Activated T-helper 1 cell treated with Interleukin-2 at 50 U/mL for 16 hours (primary cell): ENCODE measurements around the gene C19orf67.

Experiments
- DNase-seq: peaks from one replicate; pipeline ENCODE4 v3.0.0-alpha.2; 2020; ENCODE audit warnings: low read depth

Gene C19orf67

DNA sequence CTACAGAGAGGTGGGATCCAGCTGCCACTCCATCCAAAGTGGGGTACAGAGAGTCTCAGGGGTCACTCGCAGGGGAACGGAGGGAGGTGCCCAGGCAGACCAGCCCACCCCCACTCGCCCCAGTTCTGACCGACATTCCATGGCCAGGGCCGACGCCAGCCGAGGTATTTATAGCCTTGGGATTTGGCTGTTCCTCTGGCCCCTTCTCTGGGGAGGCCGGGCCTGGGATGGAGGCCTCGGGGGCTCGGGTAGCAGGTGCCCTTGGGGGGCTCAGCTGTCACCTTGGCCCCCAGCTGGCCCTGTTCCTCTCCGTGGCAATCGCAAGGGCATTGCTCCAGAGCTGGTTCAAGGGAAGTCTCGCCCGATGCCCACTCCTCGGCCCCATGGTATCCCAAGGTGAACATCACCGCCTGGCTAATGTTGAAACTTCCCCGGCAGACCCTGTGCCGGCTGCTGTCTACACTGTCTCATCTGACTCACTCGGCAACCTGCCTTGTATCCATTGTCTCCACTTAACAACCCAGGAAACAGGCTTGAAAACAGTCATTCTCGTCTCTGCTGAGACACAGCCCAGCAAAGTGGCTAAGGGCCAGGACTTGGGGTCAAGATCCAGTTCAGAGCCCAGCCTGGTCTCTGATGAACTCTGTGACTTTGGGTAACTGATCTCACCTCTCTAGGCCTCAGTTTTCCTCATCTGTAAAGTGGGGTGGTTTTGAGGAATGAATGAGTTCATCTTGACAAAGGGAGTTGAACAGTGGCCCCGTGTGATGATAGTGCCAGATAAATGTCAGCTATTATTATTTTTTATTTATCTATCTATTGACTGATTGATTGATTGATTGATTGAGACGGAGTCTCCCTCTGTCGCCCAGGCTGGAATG is 22.2 kb upstream of the C19orf67 start:
- DNase-seq, result no peak

DNA sequence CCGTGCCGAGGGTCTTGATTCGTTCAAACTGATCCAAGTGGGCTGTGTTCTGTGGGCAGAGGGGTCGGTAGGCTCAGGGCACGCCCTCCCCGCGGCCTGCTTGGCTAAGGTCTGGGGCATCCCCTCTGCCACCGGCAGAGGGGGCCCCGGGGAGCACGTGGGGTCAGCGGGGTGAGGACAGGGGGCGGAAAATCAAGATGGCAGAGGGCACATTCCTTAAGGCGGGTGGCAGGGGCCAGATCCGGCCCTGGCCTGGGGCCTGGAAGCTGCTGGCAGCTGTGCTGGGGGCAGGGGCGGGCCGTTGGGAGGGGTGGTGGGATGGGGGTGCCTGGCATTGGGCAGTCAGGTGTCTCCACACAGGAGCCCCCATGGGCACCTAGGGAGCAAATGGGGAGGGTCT is 21.3 kb upstream of the C19orf67 start:
- no peak for DNase-seq

DNA sequence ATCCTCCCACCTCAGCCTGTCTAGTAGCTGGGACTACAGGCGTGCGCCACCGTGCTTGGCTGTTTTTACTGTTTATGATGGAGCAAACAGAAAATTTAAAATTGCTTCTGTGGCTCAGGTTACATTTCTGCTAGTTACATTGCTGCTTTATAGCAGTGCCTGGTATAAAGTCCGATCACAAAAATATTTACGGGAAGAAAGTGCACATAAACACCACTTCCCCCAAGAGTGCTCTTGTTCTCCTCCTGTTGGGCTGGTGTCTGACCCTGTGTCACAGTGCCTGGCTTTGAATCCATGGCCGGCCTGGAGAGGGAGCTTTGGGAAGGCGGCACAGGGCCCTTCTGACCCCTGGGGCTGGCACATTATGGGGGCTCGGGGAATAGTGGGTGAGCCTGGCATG is 20.1 kb upstream of the C19orf67 start:
- DNase-seq, result no peak

DNA sequence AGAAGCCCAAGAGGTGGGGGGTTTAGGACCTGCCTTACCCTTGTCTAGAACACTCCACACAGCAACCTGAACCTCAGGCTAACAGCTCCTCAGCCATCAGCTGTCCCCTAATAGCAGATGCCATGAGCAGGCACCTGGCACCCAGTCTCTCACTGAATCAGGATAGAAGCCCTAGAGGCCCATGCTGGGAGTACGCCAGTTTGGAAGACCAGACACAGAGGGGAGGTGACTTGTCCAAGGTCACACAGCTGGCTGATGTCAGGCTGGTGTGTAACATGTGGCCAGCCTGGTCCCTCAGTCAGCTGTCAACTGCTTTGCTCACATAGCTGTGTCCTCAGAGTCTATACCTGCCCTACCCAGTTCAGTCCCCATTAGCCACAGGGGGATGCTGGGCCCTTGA is 17.7 kb upstream of the C19orf67 start:
- DNase-seq, result no peak

DNA sequence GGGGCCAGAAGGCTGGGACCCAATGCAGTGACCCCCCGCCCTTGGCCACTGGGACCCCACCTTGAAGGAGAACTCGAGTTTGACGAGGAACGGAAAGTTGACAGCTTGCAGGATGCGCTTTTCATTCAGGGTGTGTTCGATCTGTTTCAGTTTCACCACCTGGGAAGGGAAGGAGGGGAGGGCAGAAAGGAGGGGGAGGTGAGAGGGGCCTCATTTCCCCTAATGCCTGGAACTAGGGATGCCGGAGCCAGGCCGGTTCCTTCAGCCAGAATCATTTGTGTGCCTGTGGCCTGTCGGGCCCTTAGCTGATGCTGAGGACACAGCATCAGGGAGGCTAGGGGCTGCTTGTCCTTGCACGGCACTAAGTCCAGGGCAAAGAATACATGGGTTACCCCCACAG is 17.2 kb upstream of the C19orf67 start:
- DNase-seq, result no peak

DNA sequence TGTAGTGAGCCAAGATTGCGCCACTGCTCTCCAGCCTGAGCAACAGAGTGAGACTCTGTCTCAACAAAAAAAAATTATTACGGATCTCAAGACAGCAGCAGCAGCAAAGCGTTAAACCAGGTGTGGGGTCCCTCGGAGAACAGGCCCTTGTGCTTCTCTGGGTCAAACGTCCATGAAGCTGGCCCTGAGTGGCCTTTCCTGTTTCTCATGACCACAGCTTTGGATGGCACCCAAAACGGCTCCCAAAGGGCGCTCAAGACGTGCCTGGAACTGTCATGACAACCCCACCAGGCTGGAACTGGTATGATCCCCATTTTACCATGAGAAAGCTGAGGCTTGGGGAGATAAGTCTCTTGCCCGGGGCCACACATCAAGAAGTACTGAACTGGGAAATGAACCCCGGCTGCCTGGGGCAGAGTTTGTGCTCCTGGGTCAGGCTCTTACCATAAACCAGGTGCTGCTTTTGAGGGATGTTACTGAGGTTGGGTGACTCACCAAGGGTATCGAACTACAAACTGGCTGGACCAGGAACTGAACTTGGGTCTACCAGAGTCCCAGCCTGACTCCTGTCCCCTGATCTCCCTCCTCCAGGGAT is 16.6 kb upstream of the C19orf67 start:
- DNase-seq, result no peak

DNA sequence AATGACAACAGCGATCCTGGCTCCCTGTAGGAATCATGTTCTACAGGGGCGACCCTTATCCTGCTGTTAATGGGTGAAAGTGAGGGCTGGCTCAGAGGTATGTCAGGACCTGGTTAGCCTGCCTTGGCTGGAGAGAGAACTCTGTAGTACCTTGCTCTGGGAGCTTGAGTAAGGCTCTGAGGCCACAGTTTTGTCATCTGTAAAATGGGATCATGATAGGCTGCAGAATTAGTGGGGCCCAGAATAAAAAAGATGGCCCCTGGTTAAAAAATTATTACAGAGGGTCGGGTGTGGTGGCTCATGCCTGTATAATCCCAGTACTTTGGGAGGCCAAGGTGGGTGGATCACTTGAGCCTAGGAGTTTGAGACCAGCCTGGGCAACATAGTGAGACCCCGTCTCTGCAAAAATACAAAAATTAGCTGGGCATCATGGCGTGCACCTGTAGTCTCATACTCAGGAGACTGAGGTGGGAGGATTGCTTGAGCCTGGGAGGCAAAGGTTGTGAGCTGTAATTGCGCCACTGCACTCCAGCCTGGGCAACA is 15.5 kb upstream of the C19orf67 start:
- no peak for DNase-seq

DNA sequence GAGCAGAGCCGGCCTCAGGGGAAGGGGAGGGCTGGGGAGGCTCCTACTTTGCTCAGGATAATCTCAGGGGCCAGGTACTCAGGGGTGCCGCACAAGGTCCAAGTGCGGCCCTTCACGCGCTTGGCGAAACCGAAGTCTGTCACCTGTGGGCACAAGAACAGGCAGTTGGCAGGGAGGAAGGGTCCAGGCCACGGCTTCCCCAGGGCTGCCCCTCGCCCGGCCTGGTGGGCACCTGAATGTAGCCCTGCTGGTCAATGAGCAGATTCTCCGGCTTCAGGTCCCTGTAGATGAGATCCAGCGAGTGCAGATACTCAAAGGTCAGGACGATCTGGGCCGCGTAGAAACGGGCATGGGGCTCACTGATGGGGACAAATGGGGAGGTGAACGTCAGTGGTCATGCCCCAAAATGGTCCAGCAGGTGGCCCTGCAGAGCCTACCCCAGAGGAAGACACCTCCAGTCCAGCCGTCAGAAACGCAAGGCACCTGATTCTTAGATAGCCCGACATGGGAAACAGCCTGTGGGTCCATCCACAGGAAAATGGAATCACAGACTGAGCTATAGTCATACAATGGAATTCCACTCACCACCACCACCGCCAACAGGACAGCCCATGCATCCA is 12.1 kb upstream of the C19orf67 start:
- DNase-seq, result no peak

DNA sequence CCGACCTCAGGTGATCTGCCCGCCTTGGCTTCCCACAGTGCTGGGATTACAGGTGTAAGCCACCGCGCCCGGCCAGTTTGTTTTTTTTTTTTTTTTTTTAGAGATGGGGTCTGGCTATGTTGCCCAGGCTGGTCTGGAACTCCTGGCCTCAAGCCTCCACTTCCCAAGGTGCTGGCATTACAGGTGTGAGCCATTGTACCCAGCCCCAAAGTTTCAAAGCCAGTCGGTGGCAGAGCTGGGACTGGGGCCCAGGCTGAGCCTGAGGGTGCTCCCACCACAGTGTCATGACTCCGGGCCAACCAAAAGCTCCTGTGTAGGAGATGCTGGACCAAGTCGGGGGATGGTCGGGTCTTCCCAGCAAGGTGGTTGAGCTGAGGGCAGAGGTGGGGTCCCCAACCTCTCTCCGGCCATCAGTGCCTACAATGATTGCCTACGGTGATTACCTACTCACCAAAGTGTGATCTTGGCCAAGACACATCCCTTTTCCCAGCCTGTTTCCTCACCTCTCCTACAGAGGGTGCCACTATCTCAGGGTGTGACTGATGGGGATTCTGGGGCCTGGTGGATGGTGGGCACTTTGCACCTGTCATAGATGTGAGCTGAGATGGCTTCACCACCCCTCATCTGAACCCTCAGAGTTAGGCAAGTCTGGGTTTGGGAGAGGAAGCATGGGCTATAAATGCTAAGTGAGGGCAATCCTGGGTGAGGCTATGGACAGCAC is 10.8 kb upstream of the C19orf67 start:
- no peak for DNase-seq

DNA sequence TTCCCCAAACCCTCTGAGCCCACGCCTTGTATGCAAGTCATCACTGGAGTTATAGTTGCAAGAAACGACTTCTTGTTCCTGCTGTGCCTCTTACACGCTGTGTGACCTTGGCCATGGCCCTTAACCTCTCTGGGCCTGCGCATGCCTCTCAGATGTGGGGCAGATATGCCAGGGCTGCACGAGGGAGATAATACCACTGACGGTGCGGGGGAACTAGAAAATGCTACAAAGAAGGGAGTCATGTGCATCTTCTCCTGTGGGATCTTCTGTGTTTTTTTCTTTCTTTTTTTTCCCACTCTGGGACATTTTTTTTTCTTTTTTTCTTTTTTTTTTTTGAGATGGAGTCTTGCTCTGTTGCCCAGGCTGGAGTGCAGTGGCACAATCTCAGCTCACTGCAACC is 9.3 kb upstream of the C19orf67 start:
- DNase-seq, result no peak

DNA sequence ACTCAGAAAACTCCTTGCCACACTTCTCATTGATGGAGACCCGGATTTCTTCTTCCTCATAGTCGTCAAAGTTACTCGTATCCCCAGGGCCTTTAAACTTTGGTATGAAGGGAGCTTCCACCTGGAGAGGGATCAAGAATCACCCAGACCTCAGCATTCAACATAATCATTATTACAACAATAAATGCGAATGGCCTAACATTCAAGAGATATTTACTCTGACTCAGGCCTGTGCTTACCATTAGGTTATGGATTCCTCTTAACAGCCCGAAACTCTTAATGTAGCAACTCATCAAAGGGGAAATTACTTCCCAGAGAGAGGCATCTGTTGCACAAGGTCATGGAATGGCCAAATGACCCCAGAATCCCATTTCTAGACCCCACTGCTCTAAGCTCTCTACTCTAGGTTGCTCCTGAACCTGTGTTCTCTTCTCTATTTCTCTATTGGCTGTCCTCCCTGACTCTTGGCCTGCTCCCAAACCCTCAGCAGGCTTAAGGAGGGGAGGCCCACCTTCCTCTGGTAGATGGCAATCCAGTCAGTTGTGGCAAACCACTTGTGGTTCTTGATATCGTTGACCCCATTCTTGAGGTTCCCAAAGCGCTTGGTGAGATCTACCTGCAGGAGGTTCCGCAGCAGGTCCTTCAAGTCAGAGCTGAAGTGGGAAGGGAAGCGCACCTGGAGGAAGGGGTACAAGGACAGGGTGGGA is 7.7 kb upstream of the C19orf67 start:
- no peak for DNase-seq

DNA sequence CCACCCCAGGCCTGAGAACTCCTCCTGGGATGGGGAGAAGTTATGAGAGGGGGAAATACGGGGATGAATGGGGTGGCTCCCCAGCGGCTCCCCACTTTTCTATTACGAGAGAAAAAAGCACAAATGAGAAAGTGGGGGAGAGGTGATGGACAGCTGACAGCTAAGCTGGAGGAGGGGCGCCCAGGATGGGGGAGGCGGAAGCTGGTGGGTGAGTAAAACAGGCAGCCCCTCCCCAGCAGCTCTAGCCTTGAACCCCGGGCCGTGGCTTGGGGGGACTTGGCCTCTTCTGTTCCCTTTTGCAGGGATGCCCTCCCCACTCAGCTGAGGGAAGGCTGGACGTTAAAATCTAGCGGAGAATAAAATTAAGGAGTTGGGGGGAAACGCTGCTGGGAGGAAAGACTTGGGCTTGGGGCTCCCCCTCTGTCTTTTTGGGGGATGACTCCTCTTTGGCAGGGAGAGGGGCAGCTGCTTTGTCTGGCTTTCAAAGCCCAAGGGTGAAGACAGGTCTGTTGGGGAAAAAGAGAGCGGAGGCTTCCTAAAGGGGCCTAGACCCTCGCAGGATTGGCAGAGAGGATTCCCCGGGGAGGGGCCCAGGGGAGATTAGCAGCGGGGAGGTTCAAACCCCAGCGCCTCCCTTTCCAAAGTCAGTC is 6.4 kb upstream of the C19orf67 start:
- DNase-seq, result no peak

DNA sequence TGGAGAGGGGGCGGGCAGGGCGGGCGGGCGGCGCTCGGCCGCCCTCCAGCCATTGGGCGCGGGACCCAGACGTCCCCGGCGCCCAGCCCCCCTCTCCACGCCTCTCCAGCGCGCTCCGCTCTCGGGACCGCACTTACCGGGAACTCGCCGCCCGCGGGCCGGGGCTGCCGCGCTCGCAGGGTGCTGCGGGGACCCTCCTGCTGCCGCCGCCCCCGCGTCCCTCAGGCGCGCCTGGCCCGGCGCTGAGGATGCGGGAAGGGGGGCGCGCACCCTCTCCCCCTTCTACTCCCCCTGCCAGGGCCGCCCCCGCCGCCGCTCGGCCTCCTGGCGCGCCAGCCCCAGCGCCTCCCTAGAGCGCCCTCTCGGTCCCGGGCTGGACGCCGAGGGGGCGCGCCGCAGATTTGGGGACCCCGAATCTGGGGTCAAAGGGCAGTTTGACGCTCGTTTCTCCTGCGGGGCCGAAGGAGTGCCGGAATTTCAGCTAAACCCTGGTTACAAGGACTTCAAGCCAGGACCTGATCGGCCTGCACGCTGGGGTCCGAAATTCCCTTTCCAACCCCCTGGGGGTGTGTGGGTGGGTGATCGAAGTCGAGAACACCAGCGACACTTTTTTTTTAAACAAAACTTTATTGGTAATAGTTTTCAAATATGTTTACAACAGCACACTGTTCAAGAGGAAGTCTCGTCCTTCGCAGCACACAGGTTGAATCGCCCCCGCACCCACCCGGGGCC is 5.7 kb upstream of the C19orf67 start:
- DNase-seq, result no peak

DNA sequence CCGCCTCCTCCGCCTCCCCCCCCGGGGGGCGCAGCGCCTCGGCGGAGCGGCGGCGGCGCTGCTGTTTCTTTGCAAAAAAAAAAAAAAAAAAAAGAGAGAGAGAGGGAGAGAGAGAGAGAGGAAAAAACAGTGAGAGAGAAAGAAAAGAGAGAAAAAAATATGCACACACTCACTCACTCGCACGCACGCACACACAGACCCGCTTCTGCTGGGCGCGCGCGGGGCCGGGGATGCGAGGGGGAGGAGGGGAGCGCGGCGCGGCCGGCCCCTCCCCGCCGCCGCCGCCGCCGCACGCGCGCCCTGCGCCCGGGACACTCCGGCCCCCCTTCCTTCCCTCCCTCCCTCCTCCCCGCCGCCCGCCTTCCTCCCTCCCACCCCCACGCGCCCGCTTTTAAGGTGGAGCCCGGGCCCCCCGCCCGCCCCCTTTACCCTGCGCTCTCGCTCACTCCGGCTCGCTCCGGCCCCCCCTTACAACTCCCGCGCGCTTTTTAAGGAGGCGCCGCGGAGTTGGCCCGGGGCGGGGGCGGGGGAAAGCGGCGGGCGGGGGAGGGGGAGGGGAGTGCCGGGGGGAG is 5.0 kb upstream of the C19orf67 start, which contains the start of gene SAMD1:
Gene SAMD1 (minus strand): TSS at position 243 of the 572 bp plus-strand sequence.
- DNase-seq, result peak; percentile 80

DNA sequence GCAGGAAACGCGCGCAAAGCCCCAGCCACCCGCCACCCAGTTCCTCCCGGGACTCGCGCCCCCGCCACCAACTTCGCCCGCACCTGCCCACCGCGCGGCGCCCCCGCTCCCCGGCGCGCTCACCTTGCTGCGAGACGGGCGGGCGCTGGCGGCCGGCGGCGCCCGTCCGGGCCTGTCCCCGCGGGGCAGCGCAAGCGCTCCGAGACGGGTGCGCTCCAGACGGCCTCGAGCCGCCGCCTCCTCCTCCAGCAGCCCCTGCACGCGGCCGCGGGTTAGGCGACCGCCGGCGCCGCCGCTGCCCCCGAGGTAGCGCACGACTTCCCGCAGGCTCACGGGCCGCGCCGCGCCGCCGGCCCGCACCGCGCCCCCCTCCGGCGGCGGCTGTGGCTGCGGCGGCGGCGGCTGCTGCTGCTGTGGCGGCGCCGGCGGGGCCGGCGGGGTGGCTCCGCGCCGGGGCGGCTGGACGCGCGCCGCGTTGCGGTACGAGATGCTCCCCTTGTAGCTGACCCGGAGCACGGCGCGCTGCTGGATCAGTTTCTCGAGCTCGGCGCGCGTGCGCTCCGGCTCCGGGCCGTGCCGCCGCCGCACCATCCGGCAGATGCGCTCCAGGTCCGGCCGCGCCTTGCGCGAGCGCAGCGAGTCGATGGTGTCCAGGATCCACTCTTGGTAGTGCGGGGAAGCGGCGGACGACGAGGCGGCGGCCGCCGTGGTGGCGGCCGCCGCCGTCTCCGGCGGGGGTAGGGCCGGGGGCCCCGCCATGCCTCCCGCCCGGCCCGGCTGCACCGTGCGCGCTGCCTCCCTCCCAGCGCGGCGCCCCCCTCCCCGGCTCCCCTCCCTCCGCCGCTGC is 4.3 kb upstream of the C19orf67 start:
- DNase-seq, result no peak

DNA sequence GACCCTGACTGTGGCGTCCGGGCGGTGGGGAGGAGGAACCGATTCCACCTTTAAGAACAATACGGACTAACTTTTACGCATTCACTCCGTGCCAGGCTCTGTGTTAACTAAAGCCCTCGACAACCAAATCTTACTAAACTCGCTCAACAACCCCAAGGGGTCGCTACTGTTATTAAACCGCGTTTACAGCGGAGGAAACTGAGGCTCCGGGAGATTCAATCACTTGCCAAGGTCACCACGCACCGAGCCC is 3.8 kb upstream of the C19orf67 start:
- no peak for DNase-seq

DNA sequence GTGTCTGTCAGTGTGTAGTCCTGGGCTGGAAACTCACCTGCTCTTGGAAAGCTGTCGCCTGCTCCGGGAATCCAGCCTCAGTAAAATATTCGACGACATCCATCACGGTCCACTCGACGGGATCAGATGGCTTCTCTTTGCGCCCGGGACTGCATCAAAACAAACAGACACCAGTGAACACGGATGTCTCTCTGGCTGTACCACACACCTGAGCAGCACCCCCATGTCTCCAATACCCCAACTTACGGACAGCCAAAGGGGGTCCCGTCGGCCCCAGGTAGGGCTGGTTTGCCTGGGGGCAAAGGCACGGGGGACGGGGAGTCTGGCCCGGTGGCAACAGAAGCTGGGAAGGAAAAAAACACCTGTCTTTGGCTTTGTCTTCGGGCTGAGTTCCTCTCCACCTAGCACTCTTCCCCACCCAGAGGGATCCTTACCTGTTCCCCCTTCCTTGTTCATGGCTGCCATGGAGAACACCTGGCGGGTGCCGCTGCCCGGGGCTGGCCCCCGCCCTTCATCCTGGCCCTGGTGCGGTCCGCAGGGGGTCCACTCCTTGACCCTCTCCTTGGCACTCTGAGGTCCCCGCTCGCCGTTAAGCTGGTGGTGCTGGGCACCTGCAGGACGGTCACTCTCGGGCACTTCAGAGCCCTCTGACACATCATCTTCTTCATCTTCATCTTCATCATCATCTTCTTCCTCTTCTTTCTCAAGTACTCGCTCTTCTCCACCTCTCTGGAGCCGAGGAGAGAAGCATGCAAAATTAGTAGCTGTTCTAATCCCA is 3.2 kb upstream of the C19orf67 start:
- DNase-seq, result no peak

DNA sequence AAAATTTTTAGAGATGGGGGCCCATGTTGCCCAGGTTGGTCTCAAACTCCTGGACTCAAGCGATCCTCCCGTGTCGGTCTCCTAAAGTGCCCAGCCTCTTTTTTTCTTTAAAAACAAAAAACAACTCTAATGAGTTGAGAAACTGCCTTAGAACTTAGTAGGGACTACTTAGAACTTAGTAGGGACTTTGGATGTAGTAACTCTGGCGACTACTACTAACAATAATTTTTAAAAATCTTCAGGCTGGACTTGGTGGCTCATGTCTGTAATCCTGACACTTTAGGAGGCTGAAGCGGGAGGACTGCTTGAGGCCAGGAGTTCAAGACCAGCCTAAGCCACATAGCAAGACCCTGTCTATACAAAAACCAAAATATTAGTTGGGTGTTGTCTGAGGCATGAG is 515 bp upstream of the C19orf67 start:
- no peak for DNase-seq

DNA sequence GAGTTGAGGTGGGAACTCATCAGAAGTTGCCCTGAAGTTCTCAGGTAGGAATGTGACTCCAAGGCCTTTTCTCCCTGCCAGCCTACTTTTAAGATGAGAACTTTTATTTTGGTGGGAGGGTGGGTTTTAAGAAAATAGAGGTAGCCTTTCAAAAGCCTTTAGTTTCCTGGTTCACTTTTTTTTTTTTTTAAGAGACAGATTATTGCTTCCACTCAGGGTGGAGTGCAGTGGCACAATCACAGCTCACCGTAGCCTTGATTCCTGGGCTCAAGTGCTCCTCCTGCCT is 3.0 kb downstream of the C19orf67 start:
- no peak for DNase-seq
